ENCODE results near the gene TRABD2B. TPM values are rescaled to one million over a fixed set of nuclear protein-coding genes. Genes with fewer than 3 reads are reported as not detected.

TRABD2B gene
- total RNA-seq, 4 donors from 2014 or later: 0.35 to 2.5 (median 0.88) TPM

- DNase-seq: no peak
- H3K4me3 ChIP-seq: no peak overlapping the region
- no peak for TF ChIP-seq POLR2A (IDR thresholded peaks at IDR 0.05)
- no peak for TF ChIP-seq CTCF (IDR thresholded peaks at IDR 0.05)
- H3K27ac ChIP-seq: peak overlapping the region in 1 of 4 donors; percentile 78
- no peaks in the 10 kb centered on the region for H3K27me3 ChIP-seq
- H3K4me1 ChIP-seq: peaks cover 0 to 7% (median 3%) of the 10 kb centered on the region in 4 donors
- H3K36me3 ChIP-seq: no peaks in the 10 kb centered on the region
- no peaks in the 10 kb centered on the region for H3K9me3 ChIP-seq
These were observed 64.4 kb downstream of the TRABD2B start for GRCh38 chr1:47932743-47933142.

GRCh38 chr1:47931395-47931794, 65.8 kb downstream of the TRABD2B start:
- peak in 2 of 3 donors; percentile 66 to 72 for DNase-seq
- Histone ChIP-seq H3K4me1 (peaks cover 0 to 7% (median 3%) of the 10 kb centered on the region in 4 donors), H3K27ac (no peak overlapping the region), H3K4me3 (no peak overlapping the region), H3K9me3 (no peaks in the 10 kb centered on the region), H3K36me3 (no peaks in the 10 kb centered on the region), H3K27me3 (no peaks in the 10 kb centered on the region)
- TF ChIP-seq POLR2A (IDR thresholded peaks at IDR 0.05): no peak
- peak in 4 of 6 experiments; percentile 15 to 70 (median 64) for TF ChIP-seq CTCF (IDR thresholded peaks at IDR 0.05)

- Histone ChIP-seq H3K36me3 (no peaks in the 10 kb centered on the region), H3K27ac (no peak overlapping the region), H3K27me3 (no peaks in the 10 kb centered on the region), H3K4me1 (peaks cover 0 to 7% (median 3%) of the 10 kb centered on the region in 4 donors), H3K9me3 (no peaks in the 10 kb centered on the region), H3K4me3 (no peak overlapping the region)
- TF ChIP-seq CTCF (IDR thresholded peaks at IDR 0.05): no peak
- no peak for DNase-seq
These were observed 66.9 kb downstream of the TRABD2B start for GRCh38 chr1:47930210-47930840.

GRCh38 chr1:47927165-47927564, 70.0 kb downstream of the TRABD2B start:
- Histone ChIP-seq H3K27me3 (no peaks in the 10 kb centered on the region), H3K36me3 (no peaks in the 10 kb centered on the region), H3K9me3 (no peaks in the 10 kb centered on the region), H3K27ac (no peak overlapping the region), H3K4me1 (no peaks in the 10 kb centered on the region), H3K4me3 (no peak overlapping the region)
- TF ChIP-seq POLR2A (IDR thresholded peaks at IDR 0.05): no peak
- no peak for TF ChIP-seq CTCF (IDR thresholded peaks at IDR 0.05)
- DNase-seq: no peak

- H3K4me3 ChIP-seq: no peak overlapping the region
- TF ChIP-seq CTCF (IDR thresholded peaks at IDR 0.05): no peak
- TF ChIP-seq POLR2A (IDR thresholded peaks at IDR 0.05): no peak
- no peak overlapping the region for H3K27ac ChIP-seq
- no peaks in the 10 kb centered on the region for H3K27me3 ChIP-seq
- no peak for DNase-seq
- H3K4me1 ChIP-seq: no peaks in the 10 kb centered on the region
- no peaks in the 10 kb centered on the region for H3K9me3 ChIP-seq
- no peaks in the 10 kb centered on the region for H3K36me3 ChIP-seq
These were observed 70.7 kb downstream of the TRABD2B start for GRCh38 chr1:47926461-47926999.
